ENCODE results near the gene MT1E. TPM values are rescaled to one million over a fixed set of nuclear protein-coding genes. Genes with fewer than 3 reads are reported as not detected.
"Not testable (repeated sequence)": the region's sequence is repeated elsewhere in the genome, so short reads cannot be mapped to it uniquely, and the experiment has no call there.

MT1E gene
- total and polyA plus RNA-seq, 12 donors: 105 to 1,395 (median 413) TPM

- WGBS, 4 donors: 15 to 33% (median 26%) methylated on average over 8 to 41 of the region's 41 CpGs
- TF ChIP-seq, protein P1, sequence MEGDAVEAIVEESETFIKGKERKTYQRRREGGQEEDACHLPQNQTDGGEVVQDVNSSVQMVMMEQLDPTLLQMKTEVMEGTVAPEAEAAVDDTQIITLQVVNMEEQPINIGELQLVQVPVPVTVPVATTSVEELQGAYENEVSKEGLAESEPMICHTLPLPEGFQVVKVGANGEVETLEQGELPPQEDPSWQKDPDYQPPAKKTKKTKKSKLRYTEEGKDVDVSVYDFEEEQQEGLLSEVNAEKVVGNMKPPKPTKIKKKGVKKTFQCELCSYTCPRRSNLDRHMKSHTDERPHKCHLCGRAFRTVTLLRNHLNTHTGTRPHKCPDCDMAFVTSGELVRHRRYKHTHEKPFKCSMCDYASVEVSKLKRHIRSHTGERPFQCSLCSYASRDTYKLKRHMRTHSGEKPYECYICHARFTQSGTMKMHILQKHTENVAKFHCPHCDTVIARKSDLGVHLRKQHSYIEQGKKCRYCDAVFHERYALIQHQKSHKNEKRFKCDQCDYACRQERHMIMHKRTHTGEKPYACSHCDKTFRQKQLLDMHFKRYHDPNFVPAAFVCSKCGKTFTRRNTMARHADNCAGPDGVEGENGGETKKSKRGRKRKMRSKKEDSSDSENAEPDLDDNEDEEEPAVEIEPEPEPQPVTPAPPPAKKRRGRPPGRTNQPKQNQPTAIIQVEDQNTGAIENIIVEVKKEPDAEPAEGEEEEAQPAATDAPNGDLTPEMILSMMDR (IDR thresholded peaks at IDR 0.05): no peak
- TF ChIP-seq POLR2A (IDR thresholded peaks at IDR 0.05): peak in 1 of 2 donors; percentile 55
- peak; percentile 61 to 86 (median 80) for DNase-seq
- Histone ChIP-seq H3K27me3 (no peaks in the 10 kb centered on the region), H3K4me1 (replicated peaks in 1 of 2) (peaks cover 0 to 23% of the 10 kb centered on the region in 2 donors), H3K36me3 (replicated peaks in 1 of 2) (no peaks in the 10 kb centered on the region), H3K9me3 (replicated peaks in 1 of 3) (no peaks in the 10 kb centered on the region), H3K4me3 (peak overlapping the region in 2 of 4 donors; percentile 26 to 41), H3K27ac (peak overlapping the region in 4 of 5 donors; percentile 17 to 57 (median 36))
- intact Hi-C loops (cut with DNase I): no loop called here
Observed at GRCh38 chr16:56617212-56618085, 8.1 kb upstream of the MT1E start.

- H3K27ac ChIP-seq: no peak overlapping the region
- intact Hi-C loops (cut with DNase I): no loop called here
- TF ChIP-seq, protein P1 (IDR thresholded peaks at IDR 0.05): no peak
- TF ChIP-seq POLR2A (IDR thresholded peaks at IDR 0.05): no peak
- WGBS, 4 donors: 73 to 78% (median 75%) methylated on average over 5 to 6 of the region's 6 CpGs
- no peaks in the 10 kb centered on the region for H3K9me3 ChIP-seq (replicated peaks in 1 of 3)
- peaks cover 0 to 23% of the 10 kb centered on the region in 2 donors for H3K4me1 ChIP-seq (replicated peaks in 1 of 2)
- H3K4me3 ChIP-seq: no peak overlapping the region
- H3K27me3 ChIP-seq: no peaks in the 10 kb centered on the region
- H3K36me3 ChIP-seq (replicated peaks in 1 of 2): no peaks in the 10 kb centered on the region
- no peak for DNase-seq
Observed at GRCh38 chr16:56618138-56618537, 7.4 kb upstream of the MT1E start.

GRCh38 chr16:56620339-56620897 is 5.2 kb upstream of the MT1E start:
- no peak overlapping the region for H3K27ac ChIP-seq
- H3K4me1 ChIP-seq (replicated peaks in 1 of 2): peaks cover 0 to 23% of the 10 kb centered on the region in 2 donors
- H3K9me3 ChIP-seq (replicated peaks in 1 of 3): no peaks in the 10 kb centered on the region
- no peak for DNase-seq
- intact Hi-C loops (cut with DNase I): no loop called here
- WGBS, 4 donors: 76 to 88% (median 81%) methylated on average over 7 to 8 of the region's 8 CpGs
- H3K27me3 ChIP-seq: no peaks in the 10 kb centered on the region
- TF ChIP-seq, protein P1 (IDR thresholded peaks at IDR 0.05): no peak
- TF ChIP-seq POLR2A (IDR thresholded peaks at IDR 0.05): no peak
- no peaks in the 10 kb centered on the region for H3K36me3 ChIP-seq (replicated peaks in 1 of 2)
- H3K4me3 ChIP-seq: no peak overlapping the region

- DNase-seq; H3K9me3 ChIP-seq (replicated peaks in 1 of 3); H3K4me3 ChIP-seq; intact Hi-C loops (cut with DNase I); H3K36me3 ChIP-seq (replicated peaks in 1 of 2); H3K27me3 ChIP-seq: not testable (repeated sequence)
- Histone ChIP-seq H3K27ac (peak overlapping the region in 2 of 5 donors; percentile 41 to 63), H3K4me1 (replicated peaks in 1 of 2) (peaks cover 9 to 31% of the 10 kb centered on the region in 2 donors)
- 64 to 81% (median 78%) methylated on average over 2 to 4 of the region's 4 CpGs for WGBS, 4 donors
Observed at GRCh38 chr16:56621665-56622445, 3.7 kb upstream of the MT1E start.

DNA sequence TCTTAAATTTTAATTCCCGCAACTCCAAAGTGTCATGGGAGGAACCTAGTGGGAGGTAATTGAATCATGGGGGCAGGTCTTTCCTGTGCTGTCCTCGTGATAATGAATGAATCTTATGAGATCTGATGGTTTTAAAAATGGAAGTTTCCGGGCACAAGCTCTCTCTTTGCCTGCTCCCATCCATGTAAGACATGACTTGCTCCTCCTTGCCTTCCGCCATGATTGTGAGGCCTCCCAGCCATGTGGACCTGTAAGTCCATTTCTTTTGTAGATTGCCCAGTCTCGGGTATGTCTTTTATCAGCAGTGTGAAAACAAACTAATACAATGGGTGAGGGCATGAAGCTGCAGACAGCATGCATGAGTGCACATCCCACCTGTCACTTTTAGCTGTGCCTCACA is 2.4 kb upstream of the MT1E start:
- peaks cover 13 to 23% of the 10 kb centered on the region in 2 donors for H3K4me1 ChIP-seq (replicated peaks in 1 of 2)
- intact Hi-C loops (cut with DNase I); H3K27ac ChIP-seq; H3K4me3 ChIP-seq; H3K27me3 ChIP-seq; H3K36me3 ChIP-seq (replicated peaks in 1 of 2); H3K9me3 ChIP-seq (replicated peaks in 1 of 3); DNase-seq: not testable (repeated sequence)
- 91 to 95% (median 94%) methylated on average over 5 of the region's 5 CpGs for WGBS, 4 donors

All from adrenal gland (tissue), 12 donors.